Stimulated activated CD8-positive, alpha-beta memory T cell treated with anti-CD3 and anti-CD28 coated beads, Interleukin-4, amount 100 ng/mL, for 1 hour (primary cell): ENCODE data around the gene USP17L21.
"Not testable (repeated sequence)": the region's sequence is repeated elsewhere in the genome, so short reads cannot be mapped to it uniquely, and the experiment has no call there.

Experiments used
- DNase-seq, 2 donors: peaks; one replicate each; pipeline ENCODE4 v3.0.0-alpha.2; 2020; ENCODE audit warnings: low read depth in 2 of 2, low spot score in 1 of 2

Gene USP17L21, protein sequence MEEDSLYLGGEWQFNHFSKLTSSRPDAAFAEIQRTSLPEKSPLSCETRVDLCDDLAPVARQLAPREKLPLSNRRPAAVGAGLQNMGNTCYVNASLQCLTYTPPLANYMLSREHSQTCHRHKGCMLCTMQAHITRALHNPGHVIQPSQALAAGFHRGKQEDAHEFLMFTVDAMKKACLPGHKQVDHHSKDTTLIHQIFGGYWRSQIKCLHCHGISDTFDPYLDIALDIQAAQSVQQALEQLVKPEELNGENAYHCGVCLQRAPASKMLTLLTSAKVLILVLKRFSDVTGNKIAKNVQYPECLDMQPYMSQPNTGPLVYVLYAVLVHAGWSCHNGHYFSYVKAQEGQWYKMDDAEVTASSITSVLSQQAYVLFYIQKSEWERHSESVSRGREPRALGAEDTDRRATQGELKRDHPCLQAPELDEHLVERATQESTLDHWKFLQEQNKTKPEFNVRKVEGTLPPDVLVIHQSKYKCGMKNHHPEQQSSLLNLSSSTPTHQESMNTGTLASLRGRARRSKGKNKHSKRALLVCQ

DNA sequence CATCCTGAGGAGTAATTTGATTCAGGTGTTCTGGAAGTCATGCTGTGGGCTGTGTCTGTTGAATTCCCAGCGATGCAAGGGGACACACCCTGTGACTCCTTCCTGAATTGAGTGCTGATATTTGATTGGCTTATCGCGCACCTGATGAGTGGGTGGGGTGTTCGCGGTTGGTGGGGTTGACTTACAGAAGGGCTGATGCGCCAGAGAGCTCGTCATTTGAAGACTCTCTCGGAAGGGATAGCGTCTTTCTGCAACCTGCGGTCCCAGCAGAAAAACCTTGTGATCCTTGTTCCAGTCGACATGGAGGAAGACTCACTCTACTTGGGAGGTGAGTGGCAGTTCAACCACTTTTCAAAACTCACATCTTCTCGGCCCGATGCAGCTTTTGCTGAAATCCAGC lies at the start of gene USP17L21:
USP17L21 (plus strand) TSS at position 301 of the 400 bp plus-strand sequence; CDS start at position 301, 0 bp downstream.
- DNase-seq, result not testable (repeated sequence)

DNA sequence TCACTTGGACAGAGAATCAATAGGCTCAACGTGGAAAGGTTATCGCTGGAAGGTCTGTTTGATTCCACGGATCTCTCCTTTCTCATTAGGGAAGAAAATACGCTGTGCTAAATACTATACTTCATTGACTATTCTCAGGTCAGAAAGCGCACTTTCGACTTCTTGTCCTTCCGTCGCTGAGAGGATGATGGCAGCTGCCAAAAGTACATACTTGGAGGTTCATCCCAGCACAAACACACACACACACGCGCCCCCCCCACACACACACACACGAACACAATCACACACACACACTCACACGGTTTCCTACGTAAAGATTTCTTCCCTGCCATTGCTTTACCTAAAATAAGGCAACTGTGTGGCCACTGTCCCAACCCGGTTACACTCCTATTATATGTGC lies 48.0 kb upstream of the USP17L21 start:
- DNase-seq, result not testable (repeated sequence)

DNA sequence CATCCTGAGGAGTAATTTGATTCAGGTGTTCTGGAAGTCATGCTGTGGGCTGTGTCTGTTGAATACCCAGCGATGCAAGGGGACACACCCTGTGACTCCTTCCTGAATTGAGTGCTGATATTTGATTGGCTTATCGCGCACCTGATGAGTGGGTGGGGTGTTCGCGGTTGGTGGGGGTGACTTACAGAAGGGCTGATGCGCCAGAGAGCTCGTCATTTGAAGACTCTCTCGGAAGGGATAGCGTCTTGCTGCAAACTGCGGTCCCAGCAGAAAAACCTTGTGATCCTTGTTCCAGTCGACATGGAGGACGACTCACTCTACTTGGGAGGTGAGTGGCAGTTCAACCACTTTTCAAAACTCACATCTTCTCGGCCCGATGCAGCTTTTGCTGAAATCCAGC lies 47.6 kb upstream of the USP17L21 start, which contains the start of gene USP17L11:
USP17L11 (plus strand) TSS at position 301 of the 400 bp plus-strand sequence; CDS start at position 301, 0 bp downstream.
- not testable (repeated sequence) for DNase-seq

DNA sequence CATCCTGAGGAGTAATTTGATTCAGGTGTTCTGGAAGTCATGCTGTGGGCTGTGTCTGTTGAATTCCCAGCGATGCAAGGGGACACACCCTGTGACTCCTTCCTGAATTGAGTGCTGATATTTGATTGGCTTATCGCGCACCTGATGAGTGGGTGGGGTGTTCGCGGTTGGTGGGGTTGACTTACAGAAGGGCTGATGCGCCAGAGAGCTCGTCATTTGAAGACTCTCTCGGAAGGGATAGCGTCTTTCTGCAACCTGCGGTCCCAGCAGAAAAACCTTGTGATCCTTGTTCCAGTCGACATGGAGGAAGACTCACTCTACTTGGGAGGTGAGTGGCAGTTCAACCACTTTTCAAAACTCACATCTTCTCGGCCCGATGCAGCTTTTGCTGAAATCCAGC lies 42.8 kb upstream of the USP17L21 start, which contains the start of gene USP17L12:
USP17L12 (plus strand) TSS at position 301 of the 400 bp plus-strand sequence; CDS start at position 301, 0 bp downstream.
- DNase-seq, result not testable (repeated sequence)

DNA sequence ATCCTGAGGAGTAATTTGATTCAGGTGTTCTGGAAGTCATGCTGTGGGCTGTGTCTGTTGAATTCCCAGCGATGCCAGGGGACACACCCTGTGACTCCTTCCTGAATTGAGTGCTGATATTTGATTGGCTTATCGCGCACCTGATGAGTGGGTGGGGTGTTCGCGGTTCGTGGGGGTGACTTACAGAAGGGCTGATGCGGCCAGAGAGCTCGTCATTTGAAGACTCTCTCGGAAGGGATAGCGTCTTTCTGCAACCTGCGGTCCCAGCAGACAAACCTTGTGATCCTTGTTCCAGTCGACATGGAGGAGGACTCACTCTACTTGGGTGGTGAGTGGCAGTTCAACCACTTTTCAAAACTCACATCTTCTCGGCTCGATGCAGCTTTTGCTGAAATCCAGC lies 38.1 kb upstream of the USP17L21 start, which contains the start of gene USP17L13:
USP17L13 (plus strand) TSS at position 301 of the 400 bp plus-strand sequence; CDS start at position 301, 0 bp downstream.
- DNase-seq, result not testable (repeated sequence)

DNA sequence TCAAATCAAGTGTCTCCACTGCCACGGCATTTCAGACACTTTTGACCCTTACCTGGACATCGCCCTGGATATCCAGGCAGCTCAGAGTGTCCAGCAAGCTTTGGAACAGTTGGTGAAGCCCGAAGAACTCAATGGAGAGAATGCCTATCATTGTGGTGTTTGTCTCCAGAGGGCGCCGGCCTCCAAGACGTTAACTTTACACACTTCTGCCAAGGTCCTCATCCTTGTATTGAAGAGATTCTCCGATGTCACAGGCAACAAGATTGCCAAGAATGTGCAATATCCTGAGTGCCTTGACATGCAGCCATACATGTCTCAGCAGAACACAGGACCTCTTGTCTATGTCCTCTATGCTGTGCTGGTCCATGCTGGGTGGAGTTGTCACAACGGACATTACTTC lies 32.4 kb upstream of the USP17L21 start:
- DNase-seq, result not testable (repeated sequence)

DNA sequence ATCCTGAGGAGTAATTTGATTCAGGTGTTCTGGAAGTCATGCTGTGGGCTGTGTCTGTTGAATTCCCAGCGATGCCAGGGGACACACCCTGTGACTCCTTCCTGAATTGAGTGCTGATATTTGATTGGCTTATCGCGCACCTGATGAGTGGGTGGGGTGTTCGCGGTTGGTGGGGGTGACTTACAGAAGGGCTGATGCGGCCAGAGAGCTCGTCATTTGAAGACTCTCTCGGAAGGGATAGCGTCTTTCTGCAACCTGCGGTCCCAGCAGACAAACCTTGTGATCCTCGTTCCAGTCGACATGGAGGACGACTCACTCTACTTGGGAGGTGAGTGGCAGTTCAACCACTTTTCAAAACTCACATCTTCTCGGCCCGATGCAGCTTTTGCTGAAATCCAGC lies 28.6 kb upstream of the USP17L21 start, which contains the start of gene USP17L15:
USP17L15 (plus strand) TSS at position 301 of the 400 bp plus-strand sequence; CDS start at position 301, 0 bp downstream.
- not testable (repeated sequence) for DNase-seq

DNA sequence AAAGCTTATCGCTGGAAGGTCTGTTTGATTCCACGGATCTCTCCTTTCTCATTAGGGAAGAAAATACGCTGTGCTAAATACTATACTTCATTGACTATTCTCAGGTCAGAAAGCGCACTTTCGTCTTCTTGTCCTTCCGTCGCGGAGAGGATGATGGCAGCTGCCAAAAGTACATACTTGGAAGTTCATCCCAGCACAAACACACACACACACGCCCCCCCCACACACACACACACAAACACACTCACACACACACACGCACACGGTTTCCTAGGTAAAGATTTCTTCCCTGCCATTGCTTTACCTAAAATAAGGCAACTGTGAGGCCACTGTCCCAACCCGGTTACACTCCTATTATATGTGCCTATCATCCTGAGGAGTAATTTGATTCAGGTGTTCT lies 24.2 kb upstream of the USP17L21 start:
- DNase-seq, result not testable (repeated sequence)

DNA sequence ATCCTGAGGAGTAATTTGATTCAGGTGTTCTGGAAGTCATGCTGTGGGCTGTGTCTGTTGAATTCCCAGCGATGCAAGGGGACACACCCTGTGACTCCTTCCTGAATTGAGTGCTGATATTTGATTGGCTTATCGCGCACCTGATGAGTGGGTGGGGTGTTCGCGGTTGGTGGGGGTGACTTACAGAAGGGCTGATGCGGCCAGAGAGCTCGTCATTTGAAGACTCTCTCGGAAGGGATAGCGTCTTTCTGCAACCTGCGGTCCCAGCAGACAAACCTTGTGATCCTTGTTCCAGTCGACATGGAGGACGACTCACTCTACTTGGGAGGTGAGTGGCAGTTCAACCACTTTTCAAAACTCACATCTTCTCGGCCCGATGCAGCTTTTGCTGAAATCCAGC lies 19.1 kb upstream of the USP17L21 start, which contains the start of gene USP17L17:
USP17L17 (plus strand) TSS at position 301 of the 400 bp plus-strand sequence; CDS start at position 301, 0 bp downstream.
- not testable (repeated sequence) for DNase-seq

DNA sequence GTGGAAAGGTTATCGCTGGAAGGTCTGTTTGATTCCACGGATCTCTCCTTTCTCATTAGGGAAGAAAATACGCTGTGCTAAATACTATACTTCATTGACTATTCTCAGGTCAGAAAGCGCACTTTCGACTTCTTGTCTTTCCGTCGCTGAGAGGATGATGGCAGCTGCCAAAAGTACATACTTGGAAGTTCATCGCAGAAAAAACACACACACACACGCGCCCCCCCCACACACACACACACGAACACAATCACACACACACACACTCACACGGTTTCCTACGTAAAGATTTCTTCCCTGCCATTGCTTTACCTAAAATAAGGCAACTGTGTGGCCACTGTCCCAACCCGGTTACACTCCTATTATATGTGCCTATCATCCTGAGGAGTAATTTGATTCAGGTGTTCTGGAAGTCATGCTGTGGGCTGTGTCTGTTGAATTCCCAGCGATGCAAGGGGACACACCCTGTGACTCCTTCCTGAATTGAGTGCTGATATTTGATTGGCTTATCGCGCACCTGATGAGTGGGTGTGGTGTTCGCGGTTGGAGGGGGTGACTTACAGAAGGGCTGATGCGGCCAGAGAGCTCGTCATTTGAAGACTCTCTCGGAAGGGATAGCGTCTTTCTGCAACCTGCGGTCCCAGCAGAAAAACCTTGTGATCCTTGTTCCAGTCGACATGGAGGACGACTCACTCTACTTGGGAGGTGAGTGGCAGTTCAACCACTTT lies 14.6 kb upstream of the USP17L21 start, which contains the start of gene USP17L18:
USP17L18 (plus strand) TSS at position 678 of the 728 bp plus-strand sequence; CDS start at position 678, 0 bp downstream.
- not testable (repeated sequence) for DNase-seq

DNA sequence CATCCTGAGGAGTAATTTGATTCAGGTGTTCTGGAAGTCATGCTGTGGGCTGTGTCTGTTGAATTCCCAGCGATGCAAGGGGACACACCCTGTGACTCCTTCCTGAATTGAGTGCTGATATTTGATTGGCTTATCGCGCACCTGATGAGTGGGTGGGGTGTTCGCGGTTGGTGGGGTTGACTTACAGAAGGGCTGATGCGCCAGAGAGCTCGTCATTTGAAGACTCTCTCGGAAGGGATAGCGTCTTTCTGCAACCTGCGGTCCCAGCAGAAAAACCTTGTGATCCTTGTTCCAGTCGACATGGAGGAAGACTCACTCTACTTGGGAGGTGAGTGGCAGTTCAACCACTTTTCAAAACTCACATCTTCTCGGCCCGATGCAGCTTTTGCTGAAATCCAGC lies 9.6 kb upstream of the USP17L21 start, which contains the start of gene USP17L19:
USP17L19 (plus strand) TSS at position 301 of the 400 bp plus-strand sequence; CDS start at position 301, 0 bp downstream.
- DNase-seq, result not testable (repeated sequence)

DNA sequence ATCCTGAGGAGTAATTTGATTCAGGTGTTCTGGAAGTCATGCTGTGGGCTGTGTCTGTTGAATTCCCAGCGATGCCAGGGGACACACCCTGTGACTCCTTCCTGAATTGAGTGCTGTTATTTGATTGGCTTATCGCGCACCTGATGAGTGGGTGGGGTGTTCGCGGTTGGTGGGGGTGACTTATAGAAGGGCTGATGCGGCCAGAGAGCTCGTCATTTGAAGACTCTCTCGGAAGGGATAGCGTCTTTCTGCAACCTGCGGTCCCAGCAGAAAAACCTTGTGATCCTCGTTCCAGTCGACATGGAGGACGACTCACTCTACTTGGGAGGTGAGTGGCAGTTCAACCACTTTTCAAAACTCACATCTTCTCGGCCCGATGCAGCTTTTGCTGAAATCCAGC lies 4.8 kb upstream of the USP17L21 start, which contains the start of gene USP17L20:
USP17L20 (plus strand) TSS at position 301 of the 400 bp plus-strand sequence; CDS start at position 301, 0 bp downstream.
- DNase-seq, result not testable (repeated sequence)

DNA sequence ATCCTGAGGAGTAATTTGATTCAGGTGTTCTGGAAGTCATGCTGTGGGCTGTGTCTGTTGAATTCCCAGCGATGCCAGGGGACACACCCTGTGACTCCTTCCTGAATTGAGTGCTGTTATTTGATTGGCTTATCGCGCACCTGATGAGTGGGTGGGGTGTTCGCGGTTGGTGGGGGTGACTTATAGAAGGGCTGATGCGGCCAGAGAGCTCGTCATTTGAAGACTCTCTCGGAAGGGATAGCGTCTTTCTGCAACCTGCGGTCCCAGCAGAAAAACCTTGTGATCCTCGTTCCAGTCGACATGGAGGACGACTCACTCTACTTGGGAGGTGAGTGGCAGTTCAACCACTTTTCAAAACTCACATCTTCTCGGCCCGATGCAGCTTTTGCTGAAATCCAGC lies 4.6 kb downstream of the USP17L21 start, which contains the start of gene USP17L22:
USP17L22 (plus strand) TSS at position 301 of the 400 bp plus-strand sequence; CDS start at position 301, 0 bp downstream.
- not testable (repeated sequence) for DNase-seq

DNA sequence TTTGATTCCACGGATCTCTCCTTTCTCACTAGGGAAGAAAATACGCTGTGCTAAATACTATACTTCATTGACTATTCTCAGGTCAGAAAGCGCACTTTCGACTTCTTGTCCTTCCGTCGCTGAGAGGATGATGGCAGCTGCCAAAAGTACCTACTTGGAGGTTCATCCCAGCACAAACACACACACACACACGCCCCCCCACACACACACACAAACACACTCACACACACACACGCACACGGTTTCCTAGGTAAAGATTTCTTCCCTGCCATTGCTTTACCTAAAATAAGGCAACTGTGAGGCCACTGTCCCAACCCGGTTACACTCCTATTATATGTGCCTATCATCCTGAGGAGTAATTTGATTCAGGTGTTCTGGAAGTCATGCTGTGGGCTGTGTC lies 9.0 kb downstream of the USP17L21 start:
- DNase-seq, result not testable (repeated sequence)
